ENCODE data around the gene LHX4.

Gene LHX4

DNA sequence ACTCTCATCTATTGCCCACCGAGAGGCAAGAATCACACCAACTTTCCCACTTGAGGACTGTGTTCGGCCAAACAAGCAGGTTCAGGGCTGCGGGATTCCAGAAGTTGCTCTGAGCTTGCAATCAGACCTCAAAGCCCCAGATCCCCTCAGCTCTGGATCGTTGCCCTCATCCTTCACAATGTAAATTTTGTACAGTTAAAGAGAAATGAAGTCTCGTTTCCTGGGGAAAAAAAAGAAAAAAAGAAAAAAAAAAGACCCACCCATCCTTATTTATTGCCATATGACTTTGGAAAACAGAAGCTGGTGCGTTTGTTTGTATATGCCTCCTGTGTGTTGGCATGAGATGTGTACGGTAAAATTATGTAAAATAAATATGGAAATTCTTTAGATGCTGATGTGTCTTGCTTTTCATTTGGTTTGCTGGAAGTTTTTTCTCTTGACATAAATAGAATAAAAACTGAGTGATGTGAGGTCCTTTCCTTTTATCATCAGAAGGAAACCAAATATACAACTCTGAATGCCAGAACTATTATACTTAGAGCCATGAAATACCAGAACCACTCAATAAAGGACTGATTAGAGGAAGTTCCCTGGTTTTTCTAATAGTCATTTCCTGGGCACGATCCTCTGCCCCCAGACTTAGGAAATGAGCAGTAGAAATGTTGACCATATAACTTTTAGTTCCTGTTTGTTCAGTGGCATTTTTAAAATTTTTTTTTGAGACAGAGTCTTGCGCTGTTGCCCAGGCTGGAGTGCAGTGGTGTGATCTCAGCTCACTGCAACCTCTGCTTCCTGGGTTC lies 48.7 kb downstream of the LHX4 start:
- Histone ChIP-seq H3K9me3 (no peaks in the 10 kb centered on the region), H3K36me3 (no peaks in the 10 kb centered on the region; the same call in 1 of the 2 replicates), H3K4me1 (peaks cover 7% of the 10 kb centered on the region), H3K27me3 (no peaks in the 10 kb centered on the region), H3K4me3 (ENCODE audit: low read depth, low read length) (no peak overlapping the region)
- DNase-seq: no peak
- TF ChIP-seq, protein P1, sequence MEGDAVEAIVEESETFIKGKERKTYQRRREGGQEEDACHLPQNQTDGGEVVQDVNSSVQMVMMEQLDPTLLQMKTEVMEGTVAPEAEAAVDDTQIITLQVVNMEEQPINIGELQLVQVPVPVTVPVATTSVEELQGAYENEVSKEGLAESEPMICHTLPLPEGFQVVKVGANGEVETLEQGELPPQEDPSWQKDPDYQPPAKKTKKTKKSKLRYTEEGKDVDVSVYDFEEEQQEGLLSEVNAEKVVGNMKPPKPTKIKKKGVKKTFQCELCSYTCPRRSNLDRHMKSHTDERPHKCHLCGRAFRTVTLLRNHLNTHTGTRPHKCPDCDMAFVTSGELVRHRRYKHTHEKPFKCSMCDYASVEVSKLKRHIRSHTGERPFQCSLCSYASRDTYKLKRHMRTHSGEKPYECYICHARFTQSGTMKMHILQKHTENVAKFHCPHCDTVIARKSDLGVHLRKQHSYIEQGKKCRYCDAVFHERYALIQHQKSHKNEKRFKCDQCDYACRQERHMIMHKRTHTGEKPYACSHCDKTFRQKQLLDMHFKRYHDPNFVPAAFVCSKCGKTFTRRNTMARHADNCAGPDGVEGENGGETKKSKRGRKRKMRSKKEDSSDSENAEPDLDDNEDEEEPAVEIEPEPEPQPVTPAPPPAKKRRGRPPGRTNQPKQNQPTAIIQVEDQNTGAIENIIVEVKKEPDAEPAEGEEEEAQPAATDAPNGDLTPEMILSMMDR (IDR thresholded peaks at IDR 0.05; ENCODE audit: low read depth, low read length): no peak

DNA sequence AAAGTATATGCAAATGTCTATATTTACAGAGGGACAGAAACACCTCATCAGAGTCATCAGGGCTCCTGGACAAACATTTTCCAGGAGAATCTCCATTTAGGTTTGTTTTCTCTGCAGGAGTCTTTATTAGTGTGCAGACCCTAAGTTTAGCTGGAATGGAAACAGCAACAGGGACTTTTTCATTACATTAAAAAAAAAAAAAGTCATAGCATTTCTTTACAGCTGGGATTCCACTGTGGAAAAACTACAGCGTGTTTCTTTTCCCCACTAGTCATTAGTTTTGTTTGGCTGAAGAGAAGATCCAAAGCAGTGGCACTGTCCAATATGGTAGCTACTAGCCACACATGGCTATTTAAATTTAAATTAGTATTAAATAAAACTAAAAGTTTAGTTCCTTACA lies 49.6 kb downstream of the LHX4 start:
- H3K4me1 ChIP-seq: peaks cover 7% of the 10 kb centered on the region
- DNase-seq: no peak
- TF ChIP-seq, protein P1 (IDR thresholded peaks at IDR 0.05; ENCODE audit: low read depth, low read length): no peak

GRCh38 chr1:180280617-180281016 lies 50.6 kb downstream of the LHX4 start:
- DNase-seq: no peak
- Histone ChIP-seq H3K4me3 (ENCODE audit: low read depth, low read length) (no peak overlapping the region), H3K27me3 (no peaks in the 10 kb centered on the region), H3K36me3 (no peaks in the 10 kb centered on the region), H3K4me1 (peaks cover 7% of the 10 kb centered on the region), H3K9me3 (no peaks in the 10 kb centered on the region)
- TF ChIP-seq, protein P1 (IDR thresholded peaks at IDR 0.05; ENCODE audit: low read depth, low read length): no peak

More for the DNA sequence above, 49.6 kb downstream of the LHX4 start:
- no peaks in the 10 kb centered on the region for H3K36me3 ChIP-seq
- H3K9me3 ChIP-seq: no peaks in the 10 kb centered on the region
- H3K4me3 ChIP-seq (ENCODE audit: low read depth, low read length): no peak overlapping the region
- no peaks in the 10 kb centered on the region for H3K27me3 ChIP-seq

GRCh38 chr1:180281490-180281889 lies 51.4 kb downstream of the LHX4 start:
- H3K4me3 ChIP-seq (ENCODE audit: low read depth, low read length): no peak overlapping the region
- no peaks in the 10 kb centered on the region for H3K27me3 ChIP-seq
- H3K4me1 ChIP-seq: peaks cover 7% of the 10 kb centered on the region
- DNase-seq: no peak
- no peaks in the 10 kb centered on the region for H3K9me3 ChIP-seq
- TF ChIP-seq, protein P1 (IDR thresholded peaks at IDR 0.05; ENCODE audit: low read depth, low read length): no peak
- H3K36me3 ChIP-seq: no peaks in the 10 kb centered on the region

DNA sequence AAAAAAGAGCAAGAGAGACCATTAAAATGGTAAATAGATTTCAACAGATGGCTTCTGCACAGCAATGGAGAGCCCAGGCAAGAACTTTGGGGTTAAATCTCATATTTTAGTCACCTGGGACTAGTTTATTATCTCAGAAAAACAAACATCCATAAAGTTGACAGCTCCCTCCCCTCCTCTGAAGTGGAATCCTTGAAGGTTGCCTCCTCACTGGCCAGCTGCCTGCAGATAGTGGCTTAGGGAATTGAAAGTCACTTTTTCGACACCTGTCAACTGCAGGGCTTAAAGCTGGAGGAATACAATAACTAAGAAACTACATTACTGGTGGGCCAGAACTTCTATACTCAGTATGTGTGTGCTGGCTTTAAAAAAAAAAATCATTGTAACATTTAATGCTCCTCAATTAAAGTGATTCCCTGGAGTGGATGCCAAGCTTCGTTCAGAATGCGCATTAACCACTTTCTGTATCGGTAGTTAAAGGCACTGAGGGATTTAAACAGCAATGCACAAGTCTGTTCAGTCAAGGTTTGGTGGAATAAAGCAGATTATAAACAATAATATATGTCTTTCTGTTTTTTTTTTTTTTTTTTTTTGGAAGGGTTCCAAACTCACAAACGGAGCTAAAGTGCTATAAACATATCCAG lies 52.5 kb downstream of the LHX4 start:
- TF ChIP-seq, protein P1 (IDR thresholded peaks at IDR 0.05; ENCODE audit: low read depth, low read length): no peak
- Histone ChIP-seq H3K9me3 (no peaks in the 10 kb centered on the region), H3K36me3 (no peaks in the 10 kb centered on the region), H3K4me3 (ENCODE audit: low read depth, low read length) (no peak overlapping the region), H3K27me3 (no peaks in the 10 kb centered on the region), H3K4me1 (peaks cover 7% of the 10 kb centered on the region)
- no peak for DNase-seq

DNA sequence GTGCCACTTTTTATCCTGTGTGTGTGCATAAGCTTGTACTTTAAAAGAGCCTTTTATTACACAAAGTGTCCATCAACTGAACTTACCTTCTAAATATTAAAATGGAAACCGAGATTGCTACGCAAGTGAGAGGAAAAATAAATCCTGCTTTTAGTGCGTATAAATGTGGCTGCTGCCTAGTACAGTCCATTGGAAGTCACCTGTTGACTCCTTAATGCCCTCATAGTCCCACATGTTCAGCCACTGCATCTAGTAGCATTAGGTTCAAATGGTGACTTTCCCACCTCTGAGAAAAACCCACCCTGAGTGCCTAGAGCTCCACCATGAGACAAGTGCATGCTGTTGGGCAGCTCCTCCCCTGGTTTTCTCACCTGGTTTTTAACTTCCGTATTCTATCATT lies 53.0 kb downstream of the LHX4 start:
- Histone ChIP-seq H3K4me3 (ENCODE audit: low read depth, low read length) (no peak overlapping the region), H3K4me1 (peaks cover 9% of the 10 kb centered on the region), H3K9me3 (no peaks in the 10 kb centered on the region), H3K36me3 (no peaks in the 10 kb centered on the region), H3K27me3 (no peaks in the 10 kb centered on the region)
- TF ChIP-seq, protein P1 (IDR thresholded peaks at IDR 0.05; ENCODE audit: low read depth, low read length): no peak
- DNase-seq: no peak

All from BE2C (cell line).